GM18861 (cell line): ENCODE data around the gene NEDD4L.
"Not testable (repeated sequence)": the region's sequence is repeated elsewhere in the genome, so short reads cannot be mapped to it uniquely, and the experiment has no call there.

ENCODE experiments used
- ATAC-seq: cut with Tn5 transposase; IDR thresholded peaks from one replicate; pipeline ENCODE4 v1.9.1; 2021; ENCODE audit not compliant: unreplicated experiment

NEDD4L gene

GRCh38 chr18:58280191-58280590, 236.2 kb downstream of the NEDD4L start:
- ATAC-seq = no peak

DNA sequence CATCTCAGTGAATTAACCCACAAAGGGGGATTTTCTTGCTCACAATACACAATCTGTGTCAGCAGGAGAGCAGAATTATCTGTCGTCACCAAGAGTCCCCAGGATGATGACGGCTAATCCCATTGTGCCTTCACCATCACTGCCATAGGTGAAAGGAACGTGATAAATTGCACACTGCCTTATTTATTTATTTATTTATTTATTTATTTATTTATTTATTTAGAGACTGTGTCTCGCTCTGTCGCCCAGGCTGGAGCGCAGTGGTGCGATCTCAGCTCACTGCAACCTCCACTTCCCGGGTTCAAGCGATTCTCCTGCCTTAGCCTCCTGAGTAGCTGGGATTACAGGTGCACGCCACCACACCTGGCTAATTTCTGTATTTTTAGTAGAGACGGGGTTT, 238.8 kb downstream of the NEDD4L start:
- ATAC-seq = not testable (repeated sequence)

DNA sequence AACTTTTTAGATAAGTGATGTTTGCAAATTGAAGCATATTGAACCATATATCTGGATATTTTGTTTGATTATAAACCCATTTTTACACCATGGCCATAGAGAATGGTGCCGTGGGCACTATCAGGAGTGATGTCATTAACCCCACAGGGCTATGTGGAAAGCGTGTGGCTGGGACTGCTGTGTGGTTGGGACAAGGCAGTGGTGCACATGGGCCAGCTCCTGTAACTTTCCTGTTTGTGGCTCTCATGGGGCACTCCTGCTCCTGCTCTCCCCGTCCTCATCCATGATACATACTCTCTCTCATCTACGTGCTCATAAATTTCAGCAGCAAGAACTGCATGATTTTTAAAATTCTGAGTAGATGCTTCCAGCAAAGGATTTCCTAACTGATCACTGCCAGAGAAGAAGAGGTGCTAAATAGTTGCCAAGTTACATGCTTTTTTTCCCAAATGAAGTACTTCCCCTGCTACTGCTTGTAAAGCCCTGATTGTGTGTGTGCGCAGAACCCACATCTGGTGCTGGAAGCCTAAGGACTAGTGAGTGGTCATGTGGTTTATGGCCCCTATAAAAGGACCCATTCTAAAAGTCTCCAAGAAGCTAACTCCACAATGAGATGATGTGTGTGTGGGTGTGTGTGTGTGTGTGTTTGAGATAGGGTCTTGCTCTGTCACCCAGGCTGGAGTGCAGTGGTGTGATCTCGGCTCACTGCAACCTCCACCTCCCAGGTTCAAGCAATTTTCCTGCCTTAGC, 240.8 kb downstream of the NEDD4L start:
- no peak for ATAC-seq

- ATAC-seq = no peak
These were observed 241.6 kb downstream of the NEDD4L start for GRCh38 chr18:58285449-58286130.

DNA sequence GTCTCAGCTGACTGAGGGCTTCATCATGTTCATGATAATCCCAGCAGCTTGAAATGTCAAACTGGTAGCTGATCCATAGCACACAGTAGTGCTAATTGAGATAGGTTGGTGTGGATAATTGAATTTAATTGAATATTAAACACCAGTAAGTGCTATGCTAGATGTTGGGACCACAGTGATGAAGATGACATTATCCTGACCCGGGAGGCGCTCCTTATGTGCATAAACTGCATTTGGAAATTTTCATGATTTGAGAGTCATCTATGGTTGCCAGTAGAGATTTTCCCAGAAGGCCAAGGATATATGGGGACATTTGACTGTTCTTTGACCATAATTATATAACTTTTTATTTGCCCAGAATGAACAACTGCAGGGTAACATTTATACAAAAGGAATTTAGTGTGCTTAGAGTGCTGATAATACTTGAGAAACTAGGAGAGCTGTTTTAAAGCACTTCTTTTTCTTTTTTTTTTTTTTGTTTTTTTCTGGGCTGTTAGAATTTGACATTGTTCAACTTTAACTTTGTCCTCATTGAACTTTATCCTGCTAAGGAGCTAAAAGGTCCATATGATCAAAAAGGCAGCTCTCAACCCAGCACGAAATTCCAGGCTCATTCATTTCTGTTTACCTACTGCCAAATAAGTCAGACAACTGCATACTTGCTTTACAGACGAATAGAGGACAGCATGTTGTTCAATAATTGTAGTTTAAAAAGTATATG, 242.8 kb downstream of the NEDD4L start:
- no peak for ATAC-seq

DNA sequence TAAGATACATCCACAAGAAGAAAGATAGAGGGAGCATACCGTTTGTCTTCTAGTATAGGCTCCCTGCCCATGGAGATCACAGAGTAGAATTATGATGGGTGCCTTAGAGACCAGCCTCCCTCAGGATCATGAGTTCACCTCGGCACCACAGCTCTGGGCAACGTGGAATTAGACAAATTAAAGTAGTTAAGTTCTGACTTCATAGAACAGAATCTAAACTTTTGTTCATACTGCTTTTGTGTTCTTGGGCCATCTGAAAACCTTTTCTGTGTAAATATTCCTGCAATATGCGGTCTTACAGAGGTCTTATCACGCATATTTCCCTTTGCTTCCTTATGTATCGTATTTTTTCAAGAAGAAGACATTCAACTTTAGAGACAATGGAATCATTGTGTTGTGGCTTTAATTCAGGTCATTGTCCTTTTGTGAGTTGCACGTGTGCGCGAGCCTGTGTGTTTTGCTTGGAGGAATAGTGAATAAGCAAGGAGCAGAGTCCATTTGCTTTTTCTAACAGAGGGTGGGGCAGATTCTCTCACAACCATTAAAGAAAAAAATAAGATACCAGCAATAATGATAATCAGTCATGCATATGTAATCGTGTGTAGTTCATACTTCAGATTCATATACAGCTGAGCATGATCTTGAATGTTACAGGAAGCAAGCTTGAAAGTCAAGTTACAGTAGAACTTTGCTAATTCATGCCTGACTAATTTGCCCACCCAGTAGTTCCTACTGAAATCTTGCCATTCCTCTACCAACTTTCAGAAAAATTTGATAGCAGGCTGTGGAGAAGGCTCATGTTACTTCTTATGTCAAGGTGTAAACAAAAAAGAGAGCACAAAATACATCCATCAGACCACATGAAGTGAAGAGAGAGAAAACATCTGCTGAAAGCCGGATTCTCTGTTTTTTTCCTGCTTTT, 243.6 kb downstream of the NEDD4L start:
- no peak for ATAC-seq

- peak; percentile 78 for ATAC-seq
These were observed 245.1 kb downstream of the NEDD4L start for GRCh38 chr18:58288921-58289797.

- ATAC-seq = no peak
These were observed 246.2 kb downstream of the NEDD4L start for GRCh38 chr18:58290116-58290695.

- no peak for ATAC-seq
These were observed 247.1 kb downstream of the NEDD4L start for GRCh38 chr18:58291131-58291530.

DNA sequence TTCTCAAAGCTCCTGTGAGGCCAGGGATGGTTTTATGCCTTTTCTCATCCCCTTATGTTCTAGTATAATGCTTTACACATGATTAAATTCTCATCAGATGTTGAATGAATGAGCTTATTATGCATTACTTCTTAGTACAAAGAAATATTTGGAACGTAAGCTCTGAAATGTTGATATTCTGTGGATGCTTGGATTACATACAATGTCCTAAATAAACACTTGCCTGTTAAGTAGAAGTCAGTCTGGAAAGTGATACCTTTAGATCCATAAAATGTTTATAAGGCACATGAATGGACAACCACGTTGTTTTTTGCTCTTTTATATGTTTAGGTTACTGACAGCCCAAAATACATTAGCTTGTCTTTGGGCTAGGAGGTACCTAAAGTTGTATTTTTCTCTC, 248.6 kb downstream of the NEDD4L start:
- ATAC-seq = no peak

DNA sequence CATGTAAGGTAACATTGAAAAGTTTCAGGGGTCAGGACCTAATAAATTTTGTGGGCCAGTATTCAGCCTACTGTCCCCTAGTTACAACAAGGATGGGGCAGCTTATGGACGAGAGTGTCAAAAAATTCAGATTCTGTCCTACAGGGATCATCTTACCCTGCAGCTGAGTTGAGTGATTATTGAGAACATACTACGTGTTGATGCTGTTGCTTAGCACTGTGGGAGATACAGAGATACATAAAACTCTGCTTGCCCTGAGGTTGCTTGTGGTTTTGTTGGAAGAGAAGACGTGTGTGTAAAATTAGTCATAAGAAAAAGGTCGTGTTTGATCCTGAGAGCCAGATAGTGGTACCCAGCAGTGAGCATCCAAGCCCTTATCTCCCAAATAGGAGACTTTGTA, 253.2 kb downstream of the NEDD4L start:
- ATAC-seq = no peak

DNA sequence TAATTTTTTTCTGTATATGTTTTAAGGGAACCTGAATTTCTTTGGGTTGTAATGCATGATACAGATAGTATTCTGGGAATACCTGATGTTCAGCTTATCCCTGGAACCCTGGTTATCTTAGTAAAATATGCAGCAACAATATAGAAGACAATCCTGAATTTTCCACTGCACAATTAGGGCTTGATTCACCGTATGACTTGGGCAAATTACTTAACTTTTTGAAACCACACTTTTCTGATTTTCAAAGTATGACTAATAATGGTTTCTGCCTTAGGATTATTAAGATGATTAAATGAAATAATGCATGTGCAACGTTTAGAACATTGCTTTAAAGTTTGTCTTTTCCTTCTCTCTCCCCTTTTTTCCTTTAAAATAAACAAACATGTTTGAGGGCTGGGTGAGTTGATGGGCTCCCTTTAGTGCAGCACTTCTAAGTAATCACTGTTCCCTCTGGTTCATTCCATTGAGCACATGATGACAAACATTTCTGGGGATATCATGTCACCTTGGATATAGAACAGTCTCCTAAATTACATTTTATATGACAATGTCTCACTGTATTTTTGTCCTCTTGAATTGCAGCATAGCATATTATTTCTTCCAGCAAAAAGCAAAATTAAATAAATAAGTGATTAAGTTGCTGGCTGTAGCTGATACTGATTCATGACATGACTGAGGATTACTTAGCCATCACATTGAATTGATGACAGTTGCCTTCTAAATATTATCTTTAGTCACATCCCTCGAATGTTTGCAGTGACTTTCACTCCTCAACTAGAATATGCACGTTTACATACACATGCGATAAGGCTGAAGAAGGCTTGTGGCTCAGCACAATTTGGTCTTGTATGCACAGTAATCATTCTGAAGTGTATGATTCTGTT, 254.5 kb downstream of the NEDD4L start:
- ATAC-seq = no peak

GRCh38 chr18:58299135-58299473, 255.1 kb downstream of the NEDD4L start:
- no peak for ATAC-seq

DNA sequence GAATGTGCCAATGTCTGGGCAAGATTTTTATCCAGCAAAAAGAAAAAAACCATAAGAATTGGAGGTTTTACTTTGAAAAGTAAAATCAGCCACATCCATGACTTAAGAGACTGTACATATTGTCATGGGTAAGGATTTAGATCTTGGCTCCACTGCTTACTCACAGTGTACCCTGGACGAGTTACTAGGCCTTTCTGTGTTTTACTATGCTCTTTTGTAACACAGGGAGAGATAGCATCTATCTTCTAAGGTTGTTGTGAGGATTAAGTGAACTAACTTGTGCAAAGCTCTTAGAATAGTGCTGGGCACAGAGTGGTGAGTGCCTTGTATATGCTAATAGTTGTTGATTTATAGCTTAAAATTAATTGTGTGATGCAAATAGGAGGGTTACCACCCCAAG, 255.9 kb downstream of the NEDD4L start:
- ATAC-seq = no peak

- ATAC-seq = no peak
These were observed 256.8 kb downstream of the NEDD4L start for GRCh38 chr18:58300867-58301266.

- ATAC-seq = no peak
These were observed 258.8 kb downstream of the NEDD4L start for GRCh38 chr18:58302811-58303210.

DNA sequence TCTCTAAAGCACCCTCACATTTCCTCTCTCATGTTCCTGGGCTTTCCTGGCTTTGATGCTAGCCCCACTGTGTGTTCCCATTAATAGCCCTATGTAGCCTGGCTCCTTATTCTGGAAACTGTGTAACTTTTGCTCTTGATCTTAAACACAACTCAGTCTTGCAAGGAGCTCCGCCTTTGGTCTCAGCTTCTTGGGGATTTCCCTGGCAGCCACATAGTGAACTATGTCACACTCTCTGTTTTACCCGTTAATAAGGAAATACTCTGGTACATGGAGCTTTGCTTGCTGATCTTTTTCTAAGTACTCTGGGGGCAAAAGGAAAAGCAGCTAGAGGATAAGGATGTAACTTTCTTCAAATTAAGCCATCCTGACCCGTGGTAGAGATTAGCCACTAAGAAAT, 259.3 kb downstream of the NEDD4L start:
- ATAC-seq = peak; percentile 77

DNA sequence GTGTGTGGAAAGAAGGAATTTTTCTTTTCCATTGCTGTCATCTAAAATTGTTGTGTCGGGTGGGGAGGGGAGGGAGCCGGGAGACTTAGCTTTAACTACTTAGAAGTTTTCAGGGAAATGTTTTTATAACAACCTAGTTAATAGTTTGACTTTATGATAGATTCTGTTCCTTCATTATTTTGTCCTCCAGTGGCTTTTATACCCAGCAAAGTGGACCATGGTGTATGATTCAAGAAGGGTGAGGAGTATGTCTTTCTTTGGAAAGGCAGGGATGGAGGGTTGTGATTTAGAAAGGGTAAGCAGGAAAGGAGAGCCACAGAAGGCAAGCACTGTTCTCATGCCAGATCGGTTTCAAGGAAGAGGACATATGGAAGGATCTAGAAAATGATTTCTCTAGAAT, 261.8 kb downstream of the NEDD4L start:
- ATAC-seq = no peak

DNA sequence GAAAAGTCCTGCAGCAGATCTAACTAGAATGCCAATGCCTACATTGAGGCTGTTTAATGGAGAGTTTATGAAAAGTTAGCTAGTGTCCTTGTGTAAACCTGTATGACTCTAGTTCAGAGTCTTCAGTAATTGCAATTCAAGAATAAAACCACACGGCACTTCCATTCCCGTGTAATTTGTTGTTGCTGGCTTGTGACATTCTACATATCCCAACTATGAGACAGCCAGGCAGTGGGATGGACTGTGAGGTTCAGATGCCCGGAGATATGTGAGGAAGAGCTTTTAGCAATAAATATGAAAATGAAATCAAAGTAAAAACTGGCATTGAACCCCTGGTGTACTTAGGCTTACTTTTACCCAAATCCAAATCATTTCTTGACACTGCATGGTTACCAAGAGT, 263.4 kb downstream of the NEDD4L start:
- ATAC-seq = no peak
